HG03460 (cell line): ENCODE results near the gene HNRNPLL.

Experiments used
- ATAC-seq: cut with Tn5 transposase; IDR thresholded peaks from one replicate; pipeline ENCODE4 v1.9.1; 2021; ENCODE audit not compliant: unreplicated experiment

Gene HNRNPLL

GRCh38 chr2:38598200-38598990, 4.3 kb downstream of the HNRNPLL start:
- no peak for ATAC-seq

- ATAC-seq: no peak
Measured at GRCh38 chr2:38597115-38597514, 5.6 kb downstream of the HNRNPLL start.

GRCh38 chr2:38596229-38596628, 6.5 kb downstream of the HNRNPLL start:
- ATAC-seq: no peak

- ATAC-seq: no peak
Measured at GRCh38 chr2:38592951-38593350, 9.8 kb downstream of the HNRNPLL start.

DNA sequence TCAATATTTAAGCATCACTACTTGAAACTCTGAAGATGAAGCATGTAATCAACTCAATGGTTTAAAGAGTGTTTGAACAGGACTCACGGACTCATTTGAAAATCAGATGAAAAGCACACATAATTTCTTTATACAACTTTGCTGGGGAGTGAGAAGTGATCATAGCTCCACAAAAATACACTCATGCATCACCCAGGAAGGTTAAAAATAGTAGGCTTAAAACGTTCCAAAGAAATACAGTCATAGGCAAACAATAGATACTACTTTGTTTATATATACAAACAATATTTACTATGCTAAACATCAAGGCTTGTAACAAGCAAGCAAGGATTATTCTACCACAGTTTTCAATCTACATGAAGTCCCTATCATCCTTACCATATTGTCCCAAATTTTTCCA, 11.6 kb downstream of the HNRNPLL start:
- ATAC-seq: no peak

- no peak for ATAC-seq
Measured at GRCh38 chr2:38590053-38590452, 12.7 kb downstream of the HNRNPLL start.

DNA sequence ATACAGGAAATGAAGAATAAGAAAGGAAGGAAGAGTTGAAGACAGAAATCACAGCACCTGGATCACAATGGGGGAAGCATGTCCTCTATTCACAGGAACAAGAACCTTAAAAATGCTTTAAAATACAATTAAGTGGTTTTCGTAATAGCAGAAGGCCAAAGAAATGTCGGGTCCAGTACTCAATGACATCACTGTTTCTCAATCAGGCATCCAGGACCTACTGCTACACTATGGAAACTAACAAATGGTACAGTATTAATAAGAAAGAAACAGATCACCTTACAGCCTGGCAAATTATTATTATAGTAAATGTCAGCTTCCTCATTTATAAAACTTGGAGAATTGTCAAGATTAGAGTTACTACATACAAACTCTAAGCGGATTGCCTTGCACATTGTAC, 15.8 kb downstream of the HNRNPLL start:
- no peak for ATAC-seq

DNA sequence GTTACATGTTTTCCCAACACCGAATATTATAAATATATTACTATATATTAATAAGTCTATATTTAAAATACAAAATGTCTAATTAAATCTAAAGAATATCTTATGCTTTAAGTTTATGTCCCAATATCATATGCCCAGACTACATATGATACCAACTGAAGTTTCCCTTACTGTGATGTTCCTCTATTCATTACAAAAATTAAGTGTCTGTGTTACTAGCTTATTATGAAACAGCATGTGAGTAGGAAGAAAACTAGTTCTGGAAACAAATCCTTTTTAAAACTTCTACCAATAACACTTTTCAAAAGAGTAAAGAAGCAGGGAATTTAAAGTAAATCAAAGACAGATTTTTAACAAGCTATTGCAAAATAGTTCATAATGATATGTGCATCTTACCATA, 17.8 kb downstream of the HNRNPLL start:
- no peak for ATAC-seq

DNA sequence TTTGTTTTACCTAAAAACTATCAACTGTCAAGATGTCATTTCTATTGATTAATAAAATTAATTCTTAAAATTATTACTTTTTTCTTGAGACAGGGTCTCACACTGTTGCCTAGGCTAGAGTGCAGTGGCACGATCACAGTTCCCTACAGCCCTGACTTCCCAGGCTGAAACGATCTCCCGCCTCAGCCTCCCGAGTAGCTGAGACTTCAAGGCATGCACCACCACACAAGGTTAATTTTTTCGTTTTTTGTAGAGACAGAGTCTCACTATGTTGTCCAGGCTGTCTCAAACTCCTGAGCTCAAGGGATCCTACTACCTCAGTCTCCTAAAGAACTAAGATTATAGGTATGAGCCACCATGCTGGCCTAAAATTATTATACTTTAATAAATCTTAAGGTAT, 18.7 kb downstream of the HNRNPLL start:
- ATAC-seq: no peak

- no peak for ATAC-seq
Measured at GRCh38 chr2:38583524-38583923, 19.2 kb downstream of the HNRNPLL start.

GRCh38 chr2:38581193-38582147, 21.3 kb downstream of the HNRNPLL start:
- no peak for ATAC-seq

DNA sequence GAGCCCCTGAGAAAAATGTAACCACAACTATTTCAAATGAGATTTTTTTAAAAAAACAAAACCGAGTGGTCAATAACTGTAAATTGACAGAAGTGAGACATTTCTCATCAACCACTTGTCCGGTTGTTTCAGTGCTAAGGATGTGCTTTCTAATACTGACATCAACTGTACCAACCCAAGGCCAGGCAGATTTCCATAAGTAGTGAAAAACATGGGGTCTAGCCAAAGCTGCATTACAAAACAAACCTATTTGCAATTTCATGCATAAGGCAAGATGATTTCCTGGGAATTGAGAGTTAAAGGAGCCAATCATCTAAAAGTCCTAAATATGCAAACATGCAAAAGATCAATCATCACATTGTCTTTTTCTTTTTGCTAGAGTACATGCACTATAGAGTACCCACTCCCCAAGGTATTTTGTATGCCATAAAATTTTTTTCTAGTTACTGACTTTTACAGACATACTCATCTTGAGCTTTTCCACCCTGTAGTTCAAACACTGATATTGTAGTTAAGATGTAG, 22.6 kb downstream of the HNRNPLL start:
- no peak for ATAC-seq

GRCh38 chr2:38578832-38579231, 23.9 kb downstream of the HNRNPLL start:
- no peak for ATAC-seq

GRCh38 chr2:38574278-38574677, 28.4 kb downstream of the HNRNPLL start:
- ATAC-seq: no peak

GRCh38 chr2:38572167-38572566, 30.6 kb downstream of the HNRNPLL start:
- ATAC-seq: no peak

- no peak for ATAC-seq
Measured at GRCh38 chr2:38571193-38571592, 31.5 kb downstream of the HNRNPLL start.

GRCh38 chr2:38568724-38569436, 33.8 kb downstream of the HNRNPLL start:
- no peak for ATAC-seq

GRCh38 chr2:38565333-38565732, 37.4 kb downstream of the HNRNPLL start:
- ATAC-seq: no peak

DNA sequence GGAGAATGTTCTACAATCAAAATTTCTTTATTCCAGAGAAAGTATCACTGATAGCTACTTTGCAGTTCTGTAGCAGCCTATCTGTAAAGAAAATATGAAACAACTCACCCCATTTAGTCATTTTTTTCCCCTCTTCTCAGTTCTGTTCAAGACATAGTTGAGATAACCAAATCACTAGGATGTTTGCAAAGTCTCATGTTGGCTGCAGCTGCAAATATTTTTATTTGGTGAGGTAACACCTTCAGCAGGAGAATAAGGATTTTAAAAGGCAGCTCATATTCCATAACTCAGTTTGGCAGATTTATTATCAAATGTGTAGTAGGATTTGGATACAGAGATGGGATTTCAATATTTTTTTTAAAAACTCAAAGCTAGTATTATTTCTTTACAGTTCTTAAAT, 41.0 kb downstream of the HNRNPLL start:
- no peak for ATAC-seq

- no peak for ATAC-seq
Measured at GRCh38 chr2:38560092-38560491, 42.6 kb downstream of the HNRNPLL start.

DNA sequence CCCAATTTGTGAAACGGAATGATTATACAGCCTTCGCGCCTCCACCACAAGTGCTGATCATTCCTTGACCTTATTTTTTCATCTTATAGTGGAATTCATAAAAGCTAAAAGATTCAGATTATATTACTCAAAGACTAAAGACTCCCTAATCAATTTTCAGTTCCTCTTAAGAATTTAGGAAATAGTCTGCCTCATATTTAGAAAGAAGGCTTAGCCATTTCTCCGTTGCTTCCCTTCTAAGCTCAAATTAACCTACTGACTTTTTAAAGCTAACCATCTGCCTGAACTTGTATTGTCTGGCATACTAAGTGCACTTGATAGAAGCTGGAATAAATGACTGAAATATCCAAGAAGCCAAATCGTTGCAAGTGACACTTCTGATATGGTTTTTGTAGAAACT, 44.7 kb downstream of the HNRNPLL start:
- ATAC-seq: no peak
